ENCODE data around the gene ODAD4. TPM values are rescaled to one million over a fixed set of nuclear protein-coding genes. Genes with fewer than 3 reads are reported as not detected.
A peak's percentile ranks its signal among the peaks of the same experiment; 100 is the strongest.

ODAD4 gene
- total RNA-seq, 2 donors from 2014 or later, result 1.1 to 2.2 TPM

- no peaks in the 10 kb centered on the region for H3K27me3 ChIP-seq (replicated peaks; ENCODE audit: insufficient read depth)
- DNase-seq (ENCODE audit: low spot score) (no peak), ATAC-seq (ENCODE audit: insufficient number of reproducible peaks, low FRiP score, low read depth) (no peak)
- no peak overlapping the region for H3K4me3 ChIP-seq
- peaks cover 4 to 23% of the 10 kb centered on the region in 2 donors for H3K4me1 ChIP-seq (ENCODE audit: control insufficient read depth in 1 of 2, low read depth in 2 of 2)
- TF ChIP-seq CTCF (IDR thresholded peaks at IDR 0.05), result peak; percentile 70
- no peak overlapping the region for H3K27ac ChIP-seq
- H3K36me3 ChIP-seq, result no peaks in the 10 kb centered on the region
- H3K9me3 ChIP-seq, result no peaks in the 10 kb centered on the region
These were observed 32.5 kb downstream of the ODAD4 start for GRCh38 chr17:41962768-41963434.

GRCh38 chr17:41965694-41966462 lies 35.5 kb downstream of the ODAD4 start:
- no peak for TF ChIP-seq CTCF (IDR thresholded peaks at IDR 0.05)
- no peak for DNase-seq (ENCODE audit: low spot score)
- Histone ChIP-seq H3K4me3 (peak overlapping the region; percentile 93), H3K27me3 (replicated peaks; ENCODE audit: insufficient read depth) (no peaks in the 10 kb centered on the region), H3K27ac (peak overlapping the region; percentile 84 to 85), H3K9me3 (no peaks in the 10 kb centered on the region), H3K4me1 (ENCODE audit: control insufficient read depth in 1 of 2, low read depth in 2 of 2) (peaks cover 4 to 44% of the 10 kb centered on the region in 2 donors), H3K36me3 (peaks cover 10% of the 10 kb centered on the region)
- no peak for ATAC-seq (ENCODE audit: insufficient number of reproducible peaks, low FRiP score, low read depth)

DNA sequence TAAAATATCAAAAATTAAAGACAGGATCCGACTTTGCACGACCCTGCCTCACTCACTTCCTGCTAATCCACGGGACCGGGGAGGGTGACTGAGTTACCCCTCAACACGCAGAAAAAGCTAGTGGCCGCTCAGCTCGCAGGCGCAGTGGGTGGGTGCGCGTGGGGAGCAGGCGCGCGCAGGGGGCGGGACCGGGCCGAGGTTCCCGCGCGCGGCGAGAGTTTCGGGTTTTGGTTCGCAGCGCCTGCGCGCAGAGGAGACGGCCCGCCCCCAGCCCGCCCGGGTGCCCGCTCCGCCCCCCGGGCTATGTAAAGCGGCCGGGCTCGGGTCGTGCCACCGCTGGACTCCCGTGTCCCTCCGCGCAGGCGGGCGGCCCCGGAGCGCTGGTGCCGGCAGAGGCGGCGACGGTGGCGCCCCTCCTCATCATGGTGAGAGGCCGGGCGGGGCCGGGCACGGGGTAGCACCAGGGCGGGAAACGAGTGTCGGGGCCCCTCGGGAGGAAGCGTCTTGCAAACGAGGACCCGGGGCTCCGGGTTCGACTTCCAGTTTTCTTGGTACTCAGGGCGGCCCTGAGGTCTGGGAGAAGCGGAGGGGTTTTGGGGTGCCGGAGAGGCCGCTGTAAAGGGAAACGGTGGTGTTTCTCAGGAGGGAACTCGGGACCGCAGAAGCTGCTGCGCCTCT lies 36.2 kb downstream of the ODAD4 start, which contains the start of gene CNP:
Gene CNP, plus strand, starts transcription at position 333 of the 678 bp plus-strand sequence. Its CDS starts 90 bp downstream, at position 423.
- H3K4me3 ChIP-seq, result peak within 1 kb of the TSS; percentile 93
- H3K9me3 ChIP-seq, result no peaks in the 10 kb centered on the region
- peaks cover 4 to 48% of the 10 kb centered on the region in 2 donors for H3K4me1 ChIP-seq (ENCODE audit: control insufficient read depth in 1 of 2, low read depth in 2 of 2)
- peak within 1 kb of the TSS; percentile 84 to 85 for H3K27ac ChIP-seq
- peak; percentile 74 for ATAC-seq (ENCODE audit: insufficient number of reproducible peaks, low FRiP score, low read depth)
- H3K27me3 ChIP-seq (replicated peaks; ENCODE audit: insufficient read depth), result no peaks in the 10 kb centered on the region
- peak; percentile 63 for DNase-seq (ENCODE audit: low spot score)
- TF ChIP-seq CTCF (IDR thresholded peaks at IDR 0.05), result no peak
- peaks cover 10% of the 10 kb centered on the region for H3K36me3 ChIP-seq

GRCh38 chr17:41967141-41967920 lies 36.9 kb downstream of the ODAD4 start:
- DNase-seq (ENCODE audit: low spot score), result no peak
- ATAC-seq (ENCODE audit: insufficient number of reproducible peaks, low FRiP score, low read depth), result no peak
- H3K9me3 ChIP-seq, result no peaks in the 10 kb centered on the region
- H3K4me3 ChIP-seq, result peak overlapping the region; percentile 93
- no peaks in the 10 kb centered on the region for H3K27me3 ChIP-seq (replicated peaks; ENCODE audit: insufficient read depth)
- H3K27ac ChIP-seq, result peak overlapping the region; percentile 69 to 85
- H3K4me1 ChIP-seq (ENCODE audit: control insufficient read depth in 1 of 2, low read depth in 2 of 2), result peaks cover 4 to 48% of the 10 kb centered on the region in 2 donors
- no peak for TF ChIP-seq CTCF (IDR thresholded peaks at IDR 0.05)
- H3K36me3 ChIP-seq, result peaks cover 13% of the 10 kb centered on the region

All from thoracic aorta (tissue), 2 donors.